Stimulated activated CD4-positive, alpha-beta T cell treated with anti-CD3 and anti-CD28 coated beads, Interleukin-12 subunit alpha, Interleukin-12 subunit beta, amount 100 ng/mL, for 24 hours (primary cell): ENCODE measurements around the gene COQ8A.

ENCODE experiments used
- DNase-seq, 2 experiments: peaks; one replicate each; pipeline ENCODE4 v3.0.0-alpha.2; 2020; ENCODE audit warnings: low read depth in 2 of 2

Gene COQ8A

GRCh38 chr1:226940029-226940805 lies at the start of gene COQ8A:
COQ8A (plus strand) TSS chr1:226940294; CDS start chr1:226961386, 21,092 bp downstream.
- DNase-seq: peak; percentile 96 to 97

GRCh38 chr1:226890331-226891108 lies 49.6 kb upstream of the COQ8A start:
- DNase-seq: no peak

- no peak for DNase-seq
These were observed 48.7 kb upstream of the COQ8A start for GRCh38 chr1:226891346-226891745.

DNA sequence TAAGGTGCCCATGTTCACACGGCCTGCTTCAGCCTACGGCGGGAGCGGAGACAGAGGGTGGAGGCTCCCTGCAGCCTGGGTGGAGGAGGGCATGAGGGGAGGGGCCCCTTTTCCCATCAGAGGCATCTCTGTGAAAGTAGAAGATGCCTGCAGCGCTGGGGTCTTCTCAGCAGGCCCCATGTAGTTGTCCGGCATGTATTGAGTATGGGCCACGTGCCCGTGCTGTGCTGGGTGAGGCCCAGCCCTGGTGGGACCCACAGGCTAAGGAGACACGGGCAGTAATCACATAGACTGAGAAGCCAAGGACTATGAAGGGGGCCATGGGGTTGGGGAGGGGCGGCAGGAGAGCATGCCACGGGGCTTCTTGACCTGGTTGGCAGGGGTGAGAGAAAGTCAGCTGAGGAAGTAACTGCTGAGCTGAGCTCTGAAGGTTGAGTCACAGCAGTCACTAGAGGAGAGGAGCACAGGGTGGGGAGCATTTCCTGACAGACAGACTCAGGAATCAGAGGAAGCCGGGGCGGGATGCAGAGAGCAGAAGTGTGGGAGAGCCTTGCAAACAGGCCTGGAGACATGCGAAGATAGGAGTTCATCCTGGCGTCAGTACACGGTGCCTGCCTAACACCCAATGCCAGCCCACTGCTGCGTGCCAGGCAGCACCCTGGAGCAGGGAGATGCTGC lies 48.1 kb upstream of the COQ8A start:
- no peak for DNase-seq

DNA sequence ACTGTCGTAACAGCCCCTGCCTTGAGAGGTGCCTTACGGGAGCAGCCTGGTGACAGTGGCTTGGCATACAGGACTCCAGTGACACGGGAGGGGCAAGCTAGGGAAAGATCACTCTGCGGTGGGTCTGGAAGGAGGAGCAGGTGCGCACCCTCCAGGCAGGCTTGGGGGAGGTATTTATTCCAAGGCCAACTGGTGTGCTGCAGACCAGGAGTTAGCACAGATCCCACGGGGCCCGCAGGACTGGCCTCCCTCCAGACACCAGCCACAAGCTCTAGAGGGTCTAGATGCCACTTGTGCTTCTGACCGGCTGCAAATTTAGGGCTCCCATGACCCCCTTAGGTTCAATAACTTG lies 47.6 kb upstream of the COQ8A start:
- DNase-seq: no peak

- no peak for DNase-seq
These were observed 46.2 kb upstream of the COQ8A start for GRCh38 chr1:226893936-226894335.

DNA sequence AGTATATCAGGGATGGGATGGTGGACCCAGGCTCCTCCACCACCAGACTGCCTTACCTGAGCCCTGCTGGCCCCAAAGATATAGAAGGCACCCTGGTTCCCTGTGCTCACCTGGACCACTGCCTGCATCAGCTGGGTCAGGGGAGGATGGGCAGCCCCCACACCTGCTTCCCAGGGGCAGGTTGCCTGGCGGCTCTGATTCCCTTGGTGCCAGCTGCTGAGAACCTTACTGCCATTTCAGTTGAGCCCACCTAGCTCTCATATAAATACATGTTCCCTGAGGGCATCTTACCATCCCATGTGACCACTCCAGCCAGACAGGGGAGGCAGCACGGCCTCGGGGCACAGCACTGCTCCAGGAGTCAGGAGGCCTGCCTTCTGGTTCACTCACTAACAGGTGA lies 45.3 kb upstream of the COQ8A start:
- DNase-seq: no peak

- DNase-seq: no peak
These were observed 44.5 kb upstream of the COQ8A start for GRCh38 chr1:226895644-226896043.

GRCh38 chr1:226898246-226898645 lies 41.8 kb upstream of the COQ8A start:
- no peak for DNase-seq

DNA sequence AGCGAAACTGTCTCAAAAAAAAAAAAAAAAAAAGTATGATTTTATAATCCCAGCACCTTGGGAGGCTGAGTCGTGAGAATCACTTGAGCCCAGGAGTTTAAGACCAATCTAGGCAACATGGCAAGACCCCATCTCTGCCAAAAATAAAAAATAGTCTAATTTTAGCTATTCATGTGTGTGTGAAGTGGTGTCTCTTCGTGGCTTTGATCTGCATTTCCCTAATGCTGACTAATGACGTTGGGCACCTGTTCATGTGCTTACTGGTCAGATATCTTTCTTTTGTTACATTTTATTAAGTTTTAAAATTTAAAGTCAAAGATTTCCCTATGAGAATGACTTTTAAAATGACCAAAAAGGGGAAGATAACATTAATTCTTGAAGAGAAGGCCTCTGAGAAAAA lies 38.7 kb upstream of the COQ8A start:
- no peak for DNase-seq

DNA sequence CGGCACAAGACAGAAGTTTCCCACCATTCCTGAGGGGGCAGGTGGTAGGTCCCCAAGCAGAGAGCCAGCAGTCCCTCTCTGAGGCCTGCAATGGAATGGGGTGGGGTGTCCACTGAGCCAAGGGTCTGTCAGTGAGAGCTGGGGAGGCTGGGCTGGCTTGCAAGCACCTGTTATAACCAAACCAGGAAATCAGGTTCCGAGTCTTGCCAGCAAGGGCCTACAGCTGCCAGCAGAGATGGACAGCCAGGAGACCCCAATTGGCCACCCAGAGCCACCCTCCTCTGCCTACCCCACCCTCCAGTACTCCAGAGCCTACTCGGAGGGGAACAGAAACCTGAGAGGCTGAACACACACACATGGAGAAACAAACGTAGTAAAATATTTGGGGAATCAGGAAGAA lies 37.5 kb upstream of the COQ8A start:
- DNase-seq: no peak

- no peak for DNase-seq
These were observed 36.0 kb upstream of the COQ8A start for GRCh38 chr1:226903819-226904716.

DNA sequence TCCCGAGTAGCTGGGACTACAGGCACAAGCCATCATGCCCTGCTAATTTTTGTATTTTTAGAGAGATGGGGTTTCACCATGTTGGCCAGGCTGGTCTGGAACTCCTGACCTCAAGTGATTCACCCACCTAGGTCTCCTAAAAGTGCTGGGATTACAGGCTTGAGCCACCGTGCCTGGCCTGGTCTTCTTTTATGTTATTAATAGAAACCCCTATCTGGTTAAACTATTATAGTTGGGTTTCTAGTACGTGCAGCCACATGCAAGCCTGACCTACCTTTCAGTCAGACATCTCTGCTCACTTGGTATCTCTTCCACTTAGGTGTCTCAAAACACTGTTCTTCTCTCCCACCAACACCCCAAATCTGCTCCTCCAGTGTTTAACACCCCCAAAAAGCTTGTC lies 35.3 kb upstream of the COQ8A start:
- DNase-seq: no peak

DNA sequence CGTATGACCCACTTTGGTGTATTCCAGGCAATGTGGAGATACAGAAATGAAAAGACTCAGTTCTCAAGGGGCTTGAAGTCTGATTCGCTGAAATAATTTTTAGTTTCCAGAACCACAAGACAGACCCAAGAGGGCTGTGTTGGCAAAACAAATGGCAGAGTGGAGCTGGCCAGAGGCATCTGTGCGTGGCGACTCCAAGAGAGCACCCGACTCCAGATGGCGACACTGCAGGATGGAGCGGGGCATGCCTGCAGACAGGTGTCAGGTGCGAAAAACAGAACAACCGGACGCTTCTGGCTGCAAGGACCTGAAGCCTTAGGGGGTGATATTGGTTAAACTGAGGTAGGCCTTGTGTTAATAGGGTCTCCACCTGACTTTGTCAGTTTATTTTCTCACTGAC lies 31.7 kb upstream of the COQ8A start:
- DNase-seq: no peak

GRCh38 chr1:226908913-226909312 lies 31.2 kb upstream of the COQ8A start:
- DNase-seq: no peak

DNA sequence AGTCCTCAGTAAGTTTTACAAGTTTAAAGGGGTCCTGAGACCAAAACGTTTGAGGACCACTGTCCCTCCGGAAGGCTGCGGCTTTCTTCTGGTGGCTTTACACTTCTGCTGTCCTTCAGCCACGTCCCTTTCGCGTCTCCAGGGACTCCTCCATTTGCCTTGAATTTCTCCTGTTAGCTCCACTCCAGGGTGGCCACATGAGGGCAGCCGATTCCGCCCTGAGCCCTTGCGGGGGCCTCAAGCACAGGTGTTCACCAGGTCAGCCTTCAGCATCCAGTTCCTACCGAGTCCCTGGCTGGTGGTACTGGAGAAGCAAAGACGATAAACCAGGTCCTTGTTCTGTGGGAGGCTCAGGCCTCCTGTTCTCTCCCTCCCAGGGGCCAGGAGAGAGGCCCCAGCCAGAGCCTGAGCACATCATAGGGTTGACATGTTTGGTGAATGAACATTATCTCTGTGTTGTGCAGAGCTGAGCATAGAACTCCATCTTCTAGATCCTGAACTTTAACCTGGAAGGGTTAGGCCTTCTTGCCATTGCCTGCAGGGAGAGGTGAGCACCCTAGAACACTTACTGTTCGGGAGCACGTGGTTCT lies 27.4 kb upstream of the COQ8A start:
- peak; percentile 17 to 25 for DNase-seq

GRCh38 chr1:226915672-226915995 lies 24.5 kb upstream of the COQ8A start:
- DNase-seq: no peak

- no peak for DNase-seq
These were observed 23.6 kb upstream of the COQ8A start for GRCh38 chr1:226916497-226916896.

DNA sequence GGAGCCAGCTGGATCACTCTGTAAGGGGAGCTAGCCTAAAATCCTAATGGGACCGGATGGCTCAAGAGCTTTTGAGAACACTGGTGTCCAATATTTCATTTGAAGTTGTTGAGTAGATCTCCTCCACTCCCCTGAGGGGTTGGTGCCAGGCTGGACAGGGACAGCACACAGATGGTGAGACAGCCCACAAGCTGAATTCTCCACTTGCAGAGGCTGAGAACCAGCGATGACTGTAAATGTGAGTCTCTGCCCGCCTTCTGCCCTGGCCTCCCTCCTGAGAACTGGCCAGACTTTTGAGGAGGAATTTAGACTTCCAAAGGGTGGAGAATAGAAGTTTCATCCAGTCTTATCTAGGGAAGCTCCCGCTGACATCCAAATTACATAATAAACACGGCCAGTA lies 20.5 kb upstream of the COQ8A start:
- no peak for DNase-seq

GRCh38 chr1:226919995-226920394 lies 20.1 kb upstream of the COQ8A start:
- DNase-seq: no peak

DNA sequence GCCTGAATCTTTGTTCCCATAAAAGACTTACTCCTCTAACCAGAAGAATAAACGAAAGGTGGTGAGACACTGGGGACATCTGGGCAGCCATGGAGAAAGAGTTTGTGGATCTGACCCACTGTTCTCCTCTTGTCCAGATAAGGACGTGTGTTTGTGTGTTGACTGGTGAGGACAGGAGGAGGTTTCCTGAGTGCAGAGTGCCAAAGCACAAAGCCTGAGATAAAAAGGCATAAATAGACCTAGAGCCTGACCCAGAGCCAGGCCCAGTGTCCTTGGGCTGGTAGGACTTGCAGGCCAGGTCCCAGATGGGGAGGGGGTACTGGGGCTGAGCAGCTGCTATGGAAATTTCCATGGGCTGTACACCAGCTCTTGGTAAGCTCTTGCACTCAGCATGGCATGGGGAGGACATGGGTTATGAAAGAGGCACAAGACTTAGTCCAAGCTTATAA lies 19.6 kb upstream of the COQ8A start:
- DNase-seq: no peak
